ENCODE results near the gene DAAM1.

The DAAM1 gene

GRCh38 chr14:59188461-59189090 lies at the start of gene DAAM1:
Gene DAAM1, plus strand, starts transcription at chr14:59188667. Its CDS starts 74,811 bp downstream, at chr14:59263478.
- DNase-seq (ENCODE audit: low read depth), result peak; percentile 97
- H3K4me3 ChIP-seq (ENCODE audit: low read length), result peak within 1 kb of the TSS; percentile 91
- no peak for TF ChIP-seq CTCF (conservative IDR thresholded peaks at IDR 0.05; ENCODE audit: low read length)

- TF ChIP-seq CTCF (conservative IDR thresholded peaks at IDR 0.05; ENCODE audit: low read length), result no peak
- no peak for DNase-seq (ENCODE audit: low read depth)
- H3K4me3 ChIP-seq (ENCODE audit: low read length), result no peak overlapping the region
Measured at GRCh38 chr14:59139324-59139723, 49.1 kb upstream of the DAAM1 start.

GRCh38 chr14:59140106-59140843 lies 48.2 kb upstream of the DAAM1 start:
- H3K4me3 ChIP-seq (ENCODE audit: low read length), result no peak overlapping the region
- no peak for TF ChIP-seq CTCF (conservative IDR thresholded peaks at IDR 0.05; ENCODE audit: low read length)
- DNase-seq (ENCODE audit: low read depth), result peak; percentile 11

GRCh38 chr14:59146484-59146883 lies 42.0 kb upstream of the DAAM1 start:
- no peak for TF ChIP-seq CTCF (conservative IDR thresholded peaks at IDR 0.05; ENCODE audit: low read length)
- no peak for DNase-seq (ENCODE audit: low read depth)
- no peak overlapping the region for H3K4me3 ChIP-seq (ENCODE audit: low read length)

- TF ChIP-seq CTCF (conservative IDR thresholded peaks at IDR 0.05; ENCODE audit: low read length), result no peak
Measured at GRCh38 chr14:59147007-59147406, 41.5 kb upstream of the DAAM1 start.

GRCh38 chr14:59148334-59148900 lies 40.0 kb upstream of the DAAM1 start:
- no peak for DNase-seq (ENCODE audit: low read depth)
- no peak for TF ChIP-seq CTCF (conservative IDR thresholded peaks at IDR 0.05; ENCODE audit: low read length)
- H3K4me3 ChIP-seq (ENCODE audit: low read length), result no peak overlapping the region

More at GRCh38 chr14:59147007-59147406, 41.5 kb upstream of the DAAM1 start:
- no peak overlapping the region for H3K4me3 ChIP-seq (ENCODE audit: low read length)
- DNase-seq (ENCODE audit: low read depth), result no peak
